Measurements from ENCODE around the gene FMN2.

The FMN2 gene

GRCh38 chr1:240136402-240136801 lies 44.7 kb downstream of the FMN2 start:
- TF ChIP-seq POLR2AphosphoS5 (IDR thresholded peaks at IDR 0.05; ENCODE audit: low read depth, low read length) (no peak), SIN3A (IDR thresholded peaks at IDR 0.05; ENCODE audit: borderline replicate concordance, insufficient read depth, low read length) (no peak), REST (IDR thresholded peaks at IDR 0.05; ENCODE audit: insufficient read depth in 1 of 2, low read depth in 2 of 2, low read length in 2 of 2) (no peak), FOXP2 (optimal IDR thresholded peaks at IDR 0.05; ENCODE audit: borderline replicate concordance, extremely low read depth, extremely low read length, insufficient read depth) (no peak), TAF1 (IDR thresholded peaks at IDR 0.05; ENCODE audit: borderline replicate concordance, insufficient read depth, low read length) (no peak)

- TF ChIP-seq POLR2AphosphoS5 (IDR thresholded peaks at IDR 0.05; ENCODE audit: low read depth, low read length) (no peak), TAF1 (IDR thresholded peaks at IDR 0.05; ENCODE audit: borderline replicate concordance, insufficient read depth, low read length) (no peak), REST (IDR thresholded peaks at IDR 0.05; ENCODE audit: insufficient read depth in 1 of 2, low read depth in 2 of 2, low read length in 2 of 2) (no peak), SIN3A (IDR thresholded peaks at IDR 0.05; ENCODE audit: borderline replicate concordance, insufficient read depth, low read length) (no peak), FOXP2 (optimal IDR thresholded peaks at IDR 0.05; ENCODE audit: borderline replicate concordance, extremely low read depth, extremely low read length, insufficient read depth) (no peak)
Measured at GRCh38 chr1:240138867-240139266, 47.2 kb downstream of the FMN2 start.

- TF ChIP-seq FOXP2 (optimal IDR thresholded peaks at IDR 0.05; ENCODE audit: borderline replicate concordance, extremely low read depth, extremely low read length, insufficient read depth): no peak
- no peak for TF ChIP-seq TAF1 (IDR thresholded peaks at IDR 0.05; ENCODE audit: borderline replicate concordance, insufficient read depth, low read length)
- TF ChIP-seq REST (IDR thresholded peaks at IDR 0.05; ENCODE audit: insufficient read depth in 1 of 2, low read depth in 2 of 2, low read length in 2 of 2): no peak
- TF ChIP-seq POLR2AphosphoS5 (IDR thresholded peaks at IDR 0.05; ENCODE audit: low read depth, low read length): no peak
- TF ChIP-seq SIN3A (IDR thresholded peaks at IDR 0.05; ENCODE audit: borderline replicate concordance, insufficient read depth, low read length): no peak
Measured at GRCh38 chr1:240139511-240139910, 47.8 kb downstream of the FMN2 start.

GRCh38 chr1:240145120-240145519 lies 53.4 kb downstream of the FMN2 start:
- TF ChIP-seq TAF1 (IDR thresholded peaks at IDR 0.05; ENCODE audit: borderline replicate concordance, insufficient read depth, low read length): no peak
- no peak for TF ChIP-seq REST (IDR thresholded peaks at IDR 0.05; ENCODE audit: insufficient read depth in 1 of 2, low read depth in 2 of 2, low read length in 2 of 2)
- TF ChIP-seq FOXP2 (optimal IDR thresholded peaks at IDR 0.05; ENCODE audit: borderline replicate concordance, extremely low read depth, extremely low read length, insufficient read depth): no peak
- no peak for TF ChIP-seq POLR2AphosphoS5 (IDR thresholded peaks at IDR 0.05; ENCODE audit: low read depth, low read length)
- no peak for TF ChIP-seq SIN3A (IDR thresholded peaks at IDR 0.05; ENCODE audit: borderline replicate concordance, insufficient read depth, low read length)

- TF ChIP-seq REST (IDR thresholded peaks at IDR 0.05; ENCODE audit: insufficient read depth in 1 of 2, low read depth in 2 of 2, low read length in 2 of 2) (no peak), TAF1 (IDR thresholded peaks at IDR 0.05; ENCODE audit: borderline replicate concordance, insufficient read depth, low read length) (no peak), SIN3A (IDR thresholded peaks at IDR 0.05; ENCODE audit: borderline replicate concordance, insufficient read depth, low read length) (no peak), FOXP2 (optimal IDR thresholded peaks at IDR 0.05; ENCODE audit: borderline replicate concordance, extremely low read depth, extremely low read length, insufficient read depth) (no peak), POLR2AphosphoS5 (IDR thresholded peaks at IDR 0.05; ENCODE audit: low read depth, low read length) (no peak)
Measured at GRCh38 chr1:240148333-240148732, 56.6 kb downstream of the FMN2 start.

All from PFSK-1 (cell line).